ENCODE results near the gene PCDHB4. TPM values are rescaled to one million over a fixed set of nuclear protein-coding genes. Genes with fewer than 3 reads are reported as not detected.

Gene PCDHB4
- total RNA-seq, 1 donor from 2014 or later, result 8.3 TPM

Other genes with a start within 250 kb of the PCDHB4 start
- 0.25 TPM for gene PCDHA12, start 246.5 kb upstream of the PCDHB4 start, total RNA-seq
- gene PCDHA13, start 239.7 kb upstream of the PCDHB4 start, total RNA-seq, result not detected
- gene PCDHAC1, start 195.5 kb upstream of the PCDHB4 start, total RNA-seq, result 0.49 TPM
- 3.9 TPM for gene PCDHAC2, start 155.3 kb upstream of the PCDHB4 start, total RNA-seq
- gene PCDHB1, start 70.4 kb upstream of the PCDHB4 start, total RNA-seq, result not detected
- 3.4 TPM for gene PCDHB2, start 27.2 kb upstream of the PCDHB4 start, total RNA-seq
- 2.0 TPM for gene PCDHB3, start 21.3 kb upstream of the PCDHB4 start, total RNA-seq
- gene PCDHB5, start 13.4 kb downstream of the PCDHB4 start, total RNA-seq, result 2.9 TPM
- not detected for gene PCDHB6, start 28.2 kb downstream of the PCDHB4 start, total RNA-seq
- 0.98 TPM for gene PCDHB7, start 50.8 kb downstream of the PCDHB4 start, total RNA-seq
- gene PCDHB8, start 56.0 kb downstream of the PCDHB4 start, total RNA-seq, result 0.25 TPM
- gene PCDHB16, start 60.6 kb downstream of the PCDHB4 start, total RNA-seq, result 12.3 TPM
- 3.7 TPM for gene PCDHB9, start 65.3 kb downstream of the PCDHB4 start, total RNA-seq
- gene PCDHB10, start 70.5 kb downstream of the PCDHB4 start, total RNA-seq, result 3.2 TPM
- 2.2 TPM for gene PCDHB11, start 77.8 kb downstream of the PCDHB4 start, total RNA-seq
- gene PCDHB12, start 86.9 kb downstream of the PCDHB4 start, total RNA-seq, result 2.5 TPM
- gene PCDHB13, start 92.1 kb downstream of the PCDHB4 start, total RNA-seq, result 3.7 TPM
- gene PCDHB14, start 101.5 kb downstream of the PCDHB4 start, total RNA-seq, result 4.2 TPM
- 3.2 TPM for gene PCDHB15, start 123.6 kb downstream of the PCDHB4 start, total RNA-seq
- gene SLC25A2, start 182.2 kb downstream of the PCDHB4 start, total RNA-seq, result not detected
- gene TAF7, start 199.0 kb downstream of the PCDHB4 start, total RNA-seq, result 53.8 TPM
- not detected for gene PCDHGA1, start 208.7 kb downstream of the PCDHB4 start, total RNA-seq
- gene PCDHGA2, start 216.9 kb downstream of the PCDHB4 start, total RNA-seq, result 6.1 TPM
- 3.4 TPM for gene PCDHGA3, start 222.0 kb downstream of the PCDHB4 start, total RNA-seq
- 3.9 TPM for gene PCDHGB1, start 228.3 kb downstream of the PCDHB4 start, total RNA-seq
- 3.9 TPM for gene PCDHGA4, start 233.2 kb downstream of the PCDHB4 start, total RNA-seq
- gene PCDHGB2, start 238.2 kb downstream of the PCDHB4 start, total RNA-seq, result 8.3 TPM
- 8.6 TPM for gene PCDHGA5, start 242.3 kb downstream of the PCDHB4 start, total RNA-seq
- gene PCDHGB3, start 248.4 kb downstream of the PCDHB4 start, total RNA-seq, result 5.4 TPM

All from vagina (tissue), 1 donor.